Neuronal stem cell (in vitro differentiated cells): ENCODE measurements around the gene MDM1.

ENCODE experiments used
- DNase-seq: peaks from one replicate; pipeline ENCODE4 v3.0.0-alpha.2; 2013; ENCODE audit warnings: low spot score
- H2AFZ ChIP-seq: one replicate; pipeline ENCODE4 v1.6.1; 2013; ENCODE audit warnings: mild to moderate bottlenecking, low read length, inconsistent platforms
- H2AK5ac ChIP-seq: 2 replicates; pipeline ENCODE4 v1.6.1; 2013; ENCODE audit warnings: low read depth, mild to moderate bottlenecking, inconsistent platforms, low read length, moderate library complexity, mixed read lengths
- H2BK120ac ChIP-seq: 2 replicates; pipeline ENCODE4 v1.6.1; 2013; ENCODE audit warnings: low read depth, mild to moderate bottlenecking, inconsistent platforms, low read length, moderate library complexity, mixed read lengths
- H2BK12ac ChIP-seq: one replicate; pipeline ENCODE4 v1.6.1; 2013; ENCODE audit warnings: low read length, inconsistent platforms
- H2BK15ac ChIP-seq: 2 replicates; pipeline ENCODE4 v1.6.1; 2013; ENCODE audit warnings: mild to moderate bottlenecking, low read length, inconsistent platforms, mixed read lengths
- H2BK5ac ChIP-seq: one replicate; pipeline ENCODE4 v1.6.1; 2013; ENCODE audit warnings: inconsistent platforms, mild to moderate bottlenecking, low read length, moderate library complexity
- H3K14ac ChIP-seq: one replicate; pipeline ENCODE4 v1.6.1; 2013; ENCODE audit warnings: low read length, inconsistent platforms
- H3K18ac ChIP-seq: 2 replicates; pipeline ENCODE4 v1.6.1; 2013; ENCODE audit warnings: low read length, inconsistent platforms
- H3K23ac ChIP-seq: 2 replicates; pipeline ENCODE4 v1.6.1; 2013; ENCODE audit warnings: low read depth, mild to moderate bottlenecking, mixed read lengths, low read length, inconsistent platforms; ENCODE audit not compliant: poor library complexity
- H3K27ac ChIP-seq: replicated peaks from 3 replicates; pipeline ENCODE4 v1.5.1; 2013; ENCODE audit warnings: low read length, inconsistent platforms
- H3K27me3 ChIP-seq, 3 experiments: 2 replicates each; pipeline ENCODE4 v1.6.1; 2013; ENCODE audit warnings: low read length in 3 of 3, mild to moderate bottlenecking in 2 of 3, inconsistent platforms in 1 of 3, low read depth in 1 of 3, mixed read lengths in 1 of 3, moderate library complexity in 1 of 3; ENCODE audit not compliant: control insufficient read depth in 3 of 3, insufficient read depth in 3 of 3
- H3K36me3 ChIP-seq, 2 donors: replicated peaks in 1 of 2; 2 replicates each; pipeline ENCODE4 v1.6.1; 2013; ENCODE audit warnings: low read length in 2 of 2; ENCODE audit not compliant: control insufficient read depth in 2 of 2, insufficient read depth in 2 of 2
- H3K4ac ChIP-seq: 2 replicates; pipeline ENCODE4 v1.6.1; 2013; ENCODE audit warnings: inconsistent platforms, mild to moderate bottlenecking, low read length, moderate library complexity
- H3K4me1 ChIP-seq, 2 donors: 1 replicate in 1 of 2; 2 replicates in 1 of 2; pipeline ENCODE4 v1.6.1; 2013; ENCODE audit warnings: low read length in 2 of 2, low read depth in 1 of 2; ENCODE audit not compliant: control insufficient read depth in 2 of 2, insufficient read depth in 1 of 2
- H3K4me2 ChIP-seq: one replicate; pipeline ENCODE4 v1.6.1; 2013; ENCODE audit warnings: mild to moderate bottlenecking, low read length, inconsistent platforms; ENCODE audit not compliant: insufficient read depth, poor library complexity, severe bottlenecking
- H3K4me3 ChIP-seq, 2 donors: 2 replicates each; pipeline ENCODE4 v1.5.1; 2013; ENCODE audit warnings: low read length in 2 of 2, mild to moderate bottlenecking in 2 of 2, inconsistent platforms in 1 of 2, moderate library complexity in 1 of 2
- H3K79me1 ChIP-seq: one replicate; pipeline ENCODE4 v1.6.1; 2013; ENCODE audit warnings: low read depth, mild to moderate bottlenecking, inconsistent platforms, low read length, moderate library complexity
- H3K9ac ChIP-seq: one replicate; pipeline ENCODE4 v1.6.1; 2013; ENCODE audit warnings: mild to moderate bottlenecking, low read depth, low read length, inconsistent platforms; ENCODE audit not compliant: poor library complexity
- H3K9me3 ChIP-seq, 2 donors: replicated peaks in 1 of 2; 2 replicates each; pipeline versions ENCODE3 to v1.6.1; 2013; ENCODE audit warnings: low read length in 2 of 2, mild to moderate bottlenecking in 2 of 2, inconsistent platforms in 1 of 2, low read depth in 1 of 2, mixed read lengths in 1 of 2, moderate library complexity in 1 of 2; ENCODE audit not compliant: control insufficient read depth in 2 of 2, insufficient read depth in 1 of 2
- H4K8ac ChIP-seq: one replicate; pipeline ENCODE4 v1.6.1; 2013; ENCODE audit warnings: low read depth, mild to moderate bottlenecking, inconsistent platforms, low read length, moderate library complexity
- H4K91ac ChIP-seq: one replicate; pipeline ENCODE4 v1.6.1; 2013; ENCODE audit warnings: low read length, low read depth, mild to moderate bottlenecking, inconsistent platforms; ENCODE audit not compliant: poor library complexity
- WGBS, 2 donors: extraction: QIAGEN DNeasy Blood & Tissue Kit; methylation state at CpG; one replicate each; pipeline ENCODE4 v1.1.7; 2013; ENCODE audit warnings: missing lambda C conversion rate in 2 of 2, mixed read lengths in 1 of 2; ENCODE audit not compliant: insufficient read length in 2 of 2, insufficient replicate concordance in 1 of 2; ENCODE audit errors: extremely low coverage in 2 of 2; 5-methylcytosine and 5-hydroxymethylcytosine counted together

The MDM1 gene

GRCh38 chr12:68367116-68367515, 35.0 kb upstream of the MDM1 start:
- H2AFZ ChIP-seq = no peak overlapping the region

GRCh38 chr12:68364893-68365725, 32.9 kb upstream of the MDM1 start:
- Histone ChIP-seq H3K4ac (no peak overlapping the region), H2AFZ (peak overlapping the region; percentile 91), H3K9ac (no peak overlapping the region), H4K8ac (peak overlapping the region; percentile 72), H2AK5ac (no peak overlapping the region), H2BK5ac (no peak overlapping the region), H4K91ac (no peak overlapping the region), H2BK120ac (no peak overlapping the region), H3K23ac (peak overlapping the region; percentile 28), H3K27me3 (no peaks in the 10 kb centered on the region), H3K14ac (no peak overlapping the region), H3K4me2 (peak overlapping the region; percentile 34), H3K4me3 (peak overlapping the region in 1 of 2 donors; percentile 11), H2BK12ac (no peak overlapping the region), H3K18ac (peak overlapping the region; percentile 66), H2BK15ac (no peak overlapping the region), H3K4me1 (peaks cover 11 to 12% of the 10 kb centered on the region in 2 donors), H3K36me3 (no peaks in the 10 kb centered on the region), H3K79me1 (no peaks in the 10 kb centered on the region), H3K27ac (peak overlapping the region; percentile 45), H3K9me3 (no peaks in the 10 kb centered on the region)
- no CpG with 5 or more reads among the region's 26 CpGs for WGBS, 2 donors
- peak; percentile 32 for DNase-seq

More at GRCh38 chr12:68367116-68367515, 35.0 kb upstream of the MDM1 start:
- Histone ChIP-seq H3K9me3 (no peaks in the 10 kb centered on the region), H2BK5ac (no peak overlapping the region), H3K9ac (no peak overlapping the region), H2BK120ac (no peak overlapping the region), H3K4me3 (no peak overlapping the region), H3K4me1 (peaks cover 11 to 12% of the 10 kb centered on the region in 2 donors), H3K23ac (no peak overlapping the region), H3K18ac (no peak overlapping the region), H4K8ac (no peak overlapping the region), H3K14ac (no peak overlapping the region), H2BK15ac (no peak overlapping the region), H3K27ac (no peak overlapping the region), H3K4ac (no peak overlapping the region), H2AK5ac (no peak overlapping the region), H3K79me1 (no peaks in the 10 kb centered on the region), H4K91ac (no peak overlapping the region), H2BK12ac (no peak overlapping the region), H3K36me3 (no peaks in the 10 kb centered on the region), H3K4me2 (no peak overlapping the region), H3K27me3 (no peaks in the 10 kb centered on the region)
- no peak for DNase-seq
- WGBS, 2 donors = no CpG with 5 or more reads among the region's 1 CpG

GRCh38 chr12:68364328-68364727, 32.2 kb upstream of the MDM1 start:
- H3K4me3 ChIP-seq = no peak overlapping the region
- no peaks in the 10 kb centered on the region for H3K36me3 ChIP-seq
- no peaks in the 10 kb centered on the region for H3K79me1 ChIP-seq
- no peak overlapping the region for H2AK5ac ChIP-seq
- no peaks in the 10 kb centered on the region for H3K27me3 ChIP-seq
- H3K4me1 ChIP-seq = peaks cover 11 to 12% of the 10 kb centered on the region in 2 donors
- H2AFZ ChIP-seq = no peak overlapping the region
- no peak overlapping the region for H3K18ac ChIP-seq
- no peak overlapping the region for H3K14ac ChIP-seq
- no peak overlapping the region for H3K9ac ChIP-seq
- H3K4ac ChIP-seq = no peak overlapping the region
- H3K23ac ChIP-seq = no peak overlapping the region
- WGBS, 2 donors = no CpG with 5 or more reads among the region's 3 CpGs
- H2BK12ac ChIP-seq = no peak overlapping the region
- no peak overlapping the region for H2BK120ac ChIP-seq
- H2BK5ac ChIP-seq = no peak overlapping the region
- no peak overlapping the region for H3K4me2 ChIP-seq
- no peak overlapping the region for H4K91ac ChIP-seq
- H3K9me3 ChIP-seq = no peaks in the 10 kb centered on the region
- H3K27ac ChIP-seq = no peak overlapping the region
- no peak overlapping the region for H4K8ac ChIP-seq
- no peak overlapping the region for H2BK15ac ChIP-seq
- DNase-seq = no peak

GRCh38 chr12:68361953-68362352, 29.8 kb upstream of the MDM1 start:
- Histone ChIP-seq H3K36me3 (no peaks in the 10 kb centered on the region), H3K27ac (no peak overlapping the region), H3K79me1 (no peaks in the 10 kb centered on the region), H4K91ac (no peak overlapping the region), H2BK12ac (no peak overlapping the region), H3K4me3 (no peak overlapping the region), H3K4me2 (no peak overlapping the region), H3K27me3 (no peaks in the 10 kb centered on the region), H2BK15ac (no peak overlapping the region), H3K14ac (no peak overlapping the region), H3K9me3 (no peaks in the 10 kb centered on the region), H3K4ac (no peak overlapping the region), H2BK120ac (no peak overlapping the region), H4K8ac (no peak overlapping the region), H3K23ac (no peak overlapping the region), H2BK5ac (no peak overlapping the region), H3K4me1 (peaks cover 3 to 11% of the 10 kb centered on the region in 2 donors), H2AFZ (no peak overlapping the region), H3K9ac (no peak overlapping the region), H3K18ac (no peak overlapping the region), H2AK5ac (no peak overlapping the region)
- DNase-seq = no peak
